Small intestine (tissue), 7 donors: ENCODE measurements around the gene SLC8A3. TPM values are rescaled to one million over a fixed set of nuclear protein-coding genes. Genes with fewer than 3 reads are reported as not detected.

Experiments
- DNase-seq, 2 donors: peaks; one replicate each; pipeline versions ENCODE4 v3.0.0 to v3.0.0-alpha.2; 2013
- FAIRE-seq: peaks from 2 replicates; lab custom pipeline; 2012; peaks lifted over from hg19 to GRCh38; lab: Jason Lieb, UNC
- H3K27ac ChIP-seq, 3 donors: one replicate each; pipeline ENCODE4 v1.5.1; 2013; ENCODE audit warnings: low read length in 2 of 3, mild to moderate bottlenecking in 2 of 3, control low read depth in 1 of 3, inconsistent platforms in 1 of 3, low read depth in 1 of 3, moderate library complexity in 1 of 3
- H3K27me3 ChIP-seq, 3 donors: one replicate each; pipeline ENCODE4 v1.6.1; 2013; ENCODE audit warnings: low read length in 3 of 3, inconsistent platforms in 1 of 3; ENCODE audit not compliant: control insufficient read depth in 3 of 3, insufficient read depth in 3 of 3
- H3K36me3 ChIP-seq, 3 donors: one replicate each; pipeline ENCODE4 v1.6.1; 2013; ENCODE audit warnings: low read length in 3 of 3, inconsistent platforms in 1 of 3, low read depth in 1 of 3, mild to moderate bottlenecking in 1 of 3, moderate library complexity in 1 of 3; ENCODE audit not compliant: control insufficient read depth in 3 of 3, insufficient read depth in 2 of 3
- H3K4me1 ChIP-seq, 3 donors: one replicate each; pipeline ENCODE4 v1.6.1; 2013; ENCODE audit warnings: low read length in 2 of 3, inconsistent platforms in 1 of 3, low read depth in 1 of 3, mild to moderate bottlenecking in 1 of 3, moderate library complexity in 1 of 3; ENCODE audit not compliant: control insufficient read depth in 3 of 3, insufficient read depth in 2 of 3
- H3K4me3 ChIP-seq, 3 donors: one replicate each; pipeline ENCODE4 v1.5.1; 2013; ENCODE audit warnings: low read length in 3 of 3, control low read depth in 1 of 3, inconsistent platforms in 1 of 3, low read depth in 1 of 3, mild to moderate bottlenecking in 1 of 3, moderate library complexity in 1 of 3
- H3K9me3 ChIP-seq, 2 donors: one replicate each; pipeline ENCODE4 v1.6.1; 2013; ENCODE audit warnings: low read depth in 1 of 2, low read length in 1 of 2; ENCODE audit not compliant: control insufficient read depth in 2 of 2, insufficient read depth in 1 of 2
- WGBS, 3 donors: extraction: QIAGEN DNeasy Blood & Tissue Kit; methylation state at CpG; one replicate each; pipeline ENCODE4 v1.1.7; 2013; 5-methylcytosine and 5-hydroxymethylcytosine counted together
- polyA plus RNA-seq, 4 donors: library from polyadenylated mRNA; stranded (reverse) in 3 of 4; unstranded in 1 of 4; fragments of 200-250 nt in 3 of 4; fragments of 120-200 nt in 1 of 4; gene quantifications; one replicate each; pipeline versions ENCODE4 v1.2.1 to v1.2.3, GENCODE V29; 2013
- donor health status: healthy with polysubstance abuse.
- donor health status: control.
- donor health status: control.
- donor health status: Bipolar disorder and iron deficiency.
- donor health status: healthy.

Gene SLC8A3
- polyA plus RNA-seq, 4 donors = 0.22 to 0.24 TPM; not detected in 2

DNA sequence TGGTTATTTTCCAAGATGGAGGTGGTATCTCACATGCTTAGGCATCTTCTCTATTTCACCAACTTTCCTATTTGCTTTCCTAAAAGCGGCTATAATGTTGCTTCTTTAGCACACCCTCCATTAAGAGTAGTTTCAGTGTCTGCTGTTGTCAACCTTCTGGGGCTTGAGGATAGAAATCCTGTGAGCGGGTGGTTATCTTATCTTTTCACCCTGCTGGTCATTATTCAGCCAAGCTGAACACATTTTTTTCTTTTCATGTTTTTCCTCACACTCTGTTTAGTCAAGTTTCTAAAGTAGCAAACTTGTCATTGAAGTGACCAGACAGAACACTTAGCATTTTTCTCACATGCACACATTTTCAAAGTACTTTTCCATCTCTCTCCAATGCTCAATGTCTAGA lies 104.5 kb downstream of the SLC8A3 start:
- no peak overlapping the region for H3K27ac ChIP-seq
- H3K9me3 ChIP-seq = no peaks in the 10 kb centered on the region
- FAIRE-seq (no peak), DNase-seq (no peak)
- H3K27me3 ChIP-seq = peaks cover 0 to 15% (median 0%) of the 10 kb centered on the region in 3 donors
- WGBS, 3 donors = 38 to 51% (median 39%) methylated on average over 2 of the region's 2 CpGs
- H3K4me1 ChIP-seq = no peaks in the 10 kb centered on the region
- H3K4me3 ChIP-seq = no peak overlapping the region
- H3K36me3 ChIP-seq = no peaks in the 10 kb centered on the region

DNA sequence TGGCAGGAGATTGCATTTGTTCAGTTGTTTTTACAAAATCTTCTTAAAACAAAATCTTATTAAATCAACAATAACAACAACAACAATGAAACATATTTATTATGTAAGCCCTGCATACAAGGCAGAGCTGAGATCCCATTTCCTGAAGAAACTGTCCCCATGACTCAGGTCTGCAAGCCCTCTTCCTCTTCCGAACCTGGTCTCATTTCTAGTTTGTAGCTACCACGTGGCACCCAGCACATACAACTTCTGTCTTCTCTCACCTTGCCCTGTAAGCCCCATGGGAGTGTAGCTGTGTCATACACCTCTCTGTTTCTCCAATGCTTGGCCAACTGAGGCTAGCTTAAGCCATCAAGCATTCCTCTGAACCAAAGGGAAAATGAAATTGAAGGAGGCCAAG lies 106.4 kb downstream of the SLC8A3 start:
- no peak for FAIRE-seq
- no peaks in the 10 kb centered on the region for H3K36me3 ChIP-seq
- peaks cover 0 to 15% (median 0%) of the 10 kb centered on the region in 3 donors for H3K27me3 ChIP-seq
- H3K9me3 ChIP-seq = no peaks in the 10 kb centered on the region
- 44 to 50% (median 45%) methylated on average over 2 of the region's 2 CpGs for WGBS, 3 donors
- H3K27ac ChIP-seq = no peak overlapping the region
- no peak for DNase-seq
- no peaks in the 10 kb centered on the region for H3K4me1 ChIP-seq
- H3K4me3 ChIP-seq = no peak overlapping the region

DNA sequence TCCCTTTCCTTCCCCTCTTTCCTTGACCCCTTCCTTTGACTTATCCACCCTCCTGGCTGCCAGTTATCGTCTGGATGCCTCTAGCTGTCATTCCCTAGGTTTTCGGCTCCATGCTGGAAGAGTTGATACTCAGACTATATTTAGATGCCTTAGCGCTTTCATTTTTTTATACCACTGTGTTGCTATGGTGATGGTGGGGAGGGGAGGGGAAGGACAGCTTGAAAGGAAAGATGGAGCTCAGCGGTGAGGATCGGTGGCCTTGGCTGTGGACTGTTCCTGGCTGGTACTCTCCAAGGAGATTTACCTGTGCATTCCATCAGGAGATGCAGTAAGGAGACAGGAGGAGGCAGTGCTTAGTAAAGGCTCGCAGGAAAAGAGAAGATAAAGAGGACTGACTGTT lies 108.7 kb downstream of the SLC8A3 start:
- Histone ChIP-seq H3K4me1 (no peaks in the 10 kb centered on the region), H3K27ac (no peak overlapping the region), H3K4me3 (no peak overlapping the region), H3K27me3 (peaks cover 0 to 15% (median 0%) of the 10 kb centered on the region in 3 donors), H3K9me3 (no peaks in the 10 kb centered on the region), H3K36me3 (no peaks in the 10 kb centered on the region)
- no peak for DNase-seq
- FAIRE-seq = no peak
- 79 to 81% (median 79%) methylated on average over 6 of the region's 6 CpGs for WGBS, 3 donors

DNA sequence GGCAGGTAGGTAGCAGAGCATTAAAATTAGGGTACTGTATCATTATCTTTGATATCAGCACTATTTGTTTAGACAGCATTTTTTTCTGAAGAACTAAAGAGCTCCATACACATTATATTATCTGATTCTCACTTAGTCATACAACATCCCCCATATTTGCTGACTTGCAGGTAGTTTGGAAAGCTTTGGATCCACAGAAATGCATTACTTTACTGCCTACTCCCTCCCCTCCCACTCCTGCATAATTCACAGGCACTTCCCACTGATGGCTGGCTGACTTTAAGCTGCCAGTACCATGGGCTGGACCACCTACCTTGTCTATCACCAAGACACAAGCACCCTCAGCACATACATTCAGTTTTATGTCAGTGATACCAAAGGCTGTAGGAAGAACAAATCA lies 110.4 kb downstream of the SLC8A3 start:
- FAIRE-seq (no peak), DNase-seq (no peak)
- H3K27ac ChIP-seq = no peak overlapping the region
- H3K27me3 ChIP-seq = peaks cover 0 to 11% (median 0%) of the 10 kb centered on the region in 3 donors
- no peaks in the 10 kb centered on the region for H3K4me1 ChIP-seq
- H3K36me3 ChIP-seq = no peaks in the 10 kb centered on the region
- H3K4me3 ChIP-seq = no peak overlapping the region
- no peaks in the 10 kb centered on the region for H3K9me3 ChIP-seq

DNA sequence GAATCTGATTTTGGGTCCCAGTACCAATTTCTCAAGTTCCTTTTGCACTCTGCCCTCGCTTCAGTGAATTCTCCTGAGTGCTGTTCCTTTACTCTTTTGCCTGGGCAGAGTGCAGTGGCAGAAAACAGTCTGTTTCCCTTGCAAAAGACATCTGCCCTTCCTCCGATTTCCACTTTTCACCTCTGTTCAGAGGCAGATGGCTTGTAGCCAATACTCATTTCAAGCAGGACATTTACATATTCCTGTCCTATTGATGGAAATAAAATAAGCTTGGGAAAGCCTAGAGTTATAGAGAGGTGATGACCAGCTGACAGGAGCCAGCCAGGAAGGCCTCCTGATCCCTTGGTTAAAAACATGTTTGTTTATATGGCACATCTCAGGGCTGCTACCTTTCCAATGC lies 111.0 kb downstream of the SLC8A3 start:
- no peak overlapping the region for H3K4me3 ChIP-seq
- DNase-seq (no peak), FAIRE-seq (no peak)
- peaks cover 0 to 9% (median 0%) of the 10 kb centered on the region in 3 donors for H3K27me3 ChIP-seq
- 26 to 50% (median 44%) methylated on average over 2 of the region's 2 CpGs for whole genome bisulfite sequencing, 3 donors
- no peaks in the 10 kb centered on the region for H3K36me3 ChIP-seq
- H3K4me1 ChIP-seq = no peaks in the 10 kb centered on the region
- no peak overlapping the region for H3K27ac ChIP-seq
- no peaks in the 10 kb centered on the region for H3K9me3 ChIP-seq

DNA sequence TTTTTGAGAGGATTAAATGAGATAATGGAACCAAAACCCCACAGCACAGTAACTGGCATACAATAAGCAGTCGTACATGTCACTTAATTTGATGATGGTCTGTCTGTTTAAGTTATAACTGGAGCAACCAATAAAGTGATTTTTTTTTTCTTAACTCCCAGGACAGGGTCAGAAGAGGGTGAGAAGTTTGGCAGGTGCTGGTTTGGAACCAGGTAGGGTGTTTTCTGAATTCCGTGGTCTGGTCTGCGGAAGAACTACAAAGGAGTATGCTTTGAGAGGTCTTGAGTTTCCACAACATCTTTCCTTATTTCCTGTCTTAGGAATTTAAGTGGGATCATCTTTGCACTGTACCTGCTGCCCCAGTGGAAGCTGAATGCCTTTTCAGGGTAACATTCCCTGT lies 111.7 kb downstream of the SLC8A3 start:
- 79 to 91% (median 89%) methylated on average over 3 of the region's 3 CpGs for WGBS, 3 donors
- DNase-seq (no peak), FAIRE-seq (no peak)
- Histone ChIP-seq H3K27me3 (peaks cover 0 to 5% (median 0%) of the 10 kb centered on the region in 3 donors), H3K4me1 (no peaks in the 10 kb centered on the region), H3K9me3 (no peaks in the 10 kb centered on the region), H3K36me3 (no peaks in the 10 kb centered on the region), H3K27ac (no peak overlapping the region), H3K4me3 (no peak overlapping the region)

DNA sequence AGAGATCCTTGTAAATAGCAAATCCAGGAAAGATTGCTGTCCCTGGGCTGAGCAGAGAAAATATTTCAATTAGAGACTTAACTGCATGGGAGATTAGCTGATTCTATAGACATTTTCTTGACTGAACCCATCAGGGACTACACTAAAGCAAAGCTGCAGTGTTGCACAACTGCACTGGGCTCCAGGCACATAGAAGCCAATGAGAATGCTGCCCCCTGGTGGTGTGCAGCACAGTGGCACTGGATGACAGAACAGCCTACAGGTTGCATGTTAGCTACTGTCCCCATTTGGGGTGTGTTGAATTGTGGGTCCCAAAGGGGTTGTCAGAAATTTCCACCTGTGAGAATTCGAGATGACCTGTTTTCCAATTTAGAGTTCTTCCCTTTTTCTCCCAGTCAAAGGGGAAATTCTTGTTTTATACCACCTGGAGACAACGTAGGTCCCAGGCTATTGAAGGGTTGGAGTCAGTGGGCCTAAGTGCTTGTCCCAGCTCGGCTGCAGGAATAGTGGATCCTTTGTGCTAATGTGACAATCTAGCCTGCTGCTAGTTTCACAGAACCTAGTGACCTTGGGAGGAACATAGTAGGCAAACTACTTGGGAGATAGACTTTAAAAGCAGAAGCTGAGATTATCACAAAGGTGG lies 114.7 kb downstream of the SLC8A3 start:
- H3K4me1 ChIP-seq = no peaks in the 10 kb centered on the region
- no peak overlapping the region for H3K27ac ChIP-seq
- H3K4me3 ChIP-seq = no peak overlapping the region
- H3K9me3 ChIP-seq = no peaks in the 10 kb centered on the region
- no peaks in the 10 kb centered on the region for H3K36me3 ChIP-seq
- DNase-seq (peak; percentile 69 to 80), FAIRE-seq (no peak)
- no peaks in the 10 kb centered on the region for H3K27me3 ChIP-seq
- WGBS, 3 donors = 43 to 55% (median 51%) methylated on average over 3 of the region's 3 CpGs

DNA sequence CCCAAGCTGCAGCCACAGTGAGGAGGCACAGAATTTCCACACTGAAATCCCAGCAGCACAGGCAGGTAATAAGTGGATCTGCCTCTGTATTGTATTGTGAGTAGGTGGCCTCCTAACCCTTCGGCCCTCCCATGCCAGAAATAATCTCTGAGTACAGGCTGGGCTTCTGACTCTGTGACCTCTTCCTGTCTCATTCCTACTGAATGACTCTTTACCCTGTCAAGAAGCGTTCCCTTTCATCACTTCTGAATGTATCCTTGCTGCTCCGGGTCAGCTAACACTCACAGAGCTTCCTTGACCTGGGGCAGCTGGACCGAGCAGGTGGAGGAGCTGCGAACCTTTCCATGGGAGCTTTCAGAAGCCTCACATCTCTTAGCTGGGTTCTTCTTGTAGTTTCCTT lies 119.6 kb downstream of the SLC8A3 start:
- Histone ChIP-seq H3K4me3 (no peak overlapping the region), H3K4me1 (no peaks in the 10 kb centered on the region), H3K9me3 (no peaks in the 10 kb centered on the region), H3K27ac (no peak overlapping the region), H3K36me3 (no peaks in the 10 kb centered on the region), H3K27me3 (peaks cover 0 to 5% (median 0%) of the 10 kb centered on the region in 3 donors)
- no peak for DNase-seq
- 70 to 74% (median 73%) methylated on average over 5 of the region's 5 CpGs for WGBS, 3 donors
- FAIRE-seq = no peak

DNA sequence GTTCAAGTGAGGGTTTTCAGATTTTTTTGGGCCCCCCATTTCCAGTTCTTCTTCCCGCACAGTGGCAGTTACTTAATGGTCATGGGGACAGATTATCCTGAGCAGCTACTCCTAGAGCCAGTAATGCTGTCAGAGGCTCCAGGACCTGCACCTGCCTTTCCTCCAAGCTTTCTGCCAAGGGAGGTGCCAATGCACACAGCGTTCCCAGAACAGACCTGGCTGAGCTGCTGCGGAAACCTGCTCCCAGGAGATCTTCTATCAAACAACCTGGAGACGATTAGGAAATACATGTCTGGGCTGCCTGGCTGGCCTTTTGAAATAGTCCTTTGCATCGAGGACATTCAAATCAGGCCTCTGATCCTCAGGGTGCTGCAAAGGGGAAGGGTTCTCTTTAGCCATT lies 120.9 kb downstream of the SLC8A3 start:
- H3K27ac ChIP-seq = no peak overlapping the region
- H3K4me3 ChIP-seq = no peak overlapping the region
- 81 to 90% (median 84%) methylated on average over 5 of the region's 5 CpGs for WGBS, 3 donors
- no peaks in the 10 kb centered on the region for H3K4me1 ChIP-seq
- DNase-seq (no peak), FAIRE-seq (no peak)
- no peaks in the 10 kb centered on the region for H3K36me3 ChIP-seq
- no peaks in the 10 kb centered on the region for H3K9me3 ChIP-seq
- peaks cover 0 to 10% (median under 1%) of the 10 kb centered on the region in 3 donors for H3K27me3 ChIP-seq
